HepG2 (cell line): ENCODE measurements around the gene MEX3A. TPM values are rescaled to one million over a fixed set of nuclear protein-coding genes. Genes with fewer than 3 reads are reported as not detected.

Experiments used
- EHMT2 ChIP-seq: fragments of 200-600 bp; sonication (generic); IDR thresholded peaks from 2 replicates; pipeline ENCODE4 v1.7.0; 2017; ENCODE audit warnings: antibody characterized with exemption, low read depth, low read length, borderline replicate concordance
- FOXO1 ChIP-seq: sonication (generic); formaldehyde crosslinking; IDR thresholded peaks from 2 replicates; pipeline ENCODE4 v1.4.0; 2020; ENCODE audit warnings: missing genetic modification reagents
- IKZF4 ChIP-seq: sonication (generic); formaldehyde crosslinking; IDR thresholded peaks from 2 replicates; pipeline ENCODE4 v1.5.1; 2020; ENCODE audit warnings: borderline replicate concordance, mild to moderate bottlenecking, low read depth, missing genetic modification reagents; ENCODE audit errors: not compliant biosample characterization
- KDM5A ChIP-seq: fragments of 200-600 bp; sonication (generic); IDR thresholded peaks from 2 replicates; pipeline ENCODE4 v1.7.0; 2018; ENCODE audit warnings: antibody characterized with exemption, mild to moderate bottlenecking, low read length, borderline replicate concordance
- NBN ChIP-seq: fragments of 450-650 bp; conservative IDR thresholded peaks from 2 replicates; pipeline ENCODE4 v1.6.1; 2017
- SALL1 ChIP-seq: sonication (generic); formaldehyde crosslinking; IDR thresholded peaks from 2 replicates; pipeline ENCODE4 v1.8.0; 2022; ENCODE audit warnings: mild to moderate bottlenecking, missing genetic modification reagents
- SMAD1 ChIP-seq: sonication (generic); formaldehyde crosslinking; IDR thresholded peaks from 2 replicates; pipeline ENCODE4 v1.4.0; 2020; ENCODE audit warnings: missing genetic modification reagents, low read depth, mild to moderate bottlenecking, borderline replicate concordance
- THYN1 ChIP-seq: sonication (generic); formaldehyde crosslinking; IDR thresholded peaks from 2 replicates; pipeline ENCODE4 v1.8.1; 2023; ENCODE audit warnings: low read depth, mild to moderate bottlenecking, moderate library complexity, missing genetic modification reagents, borderline replicate concordance
- ZFP36 ChIP-seq: fragments of 150-350 bp; IDR thresholded peaks from 2 replicates; pipeline ENCODE4 v1.6.1; 2018; ENCODE audit warnings: borderline replicate concordance, low read length, low read depth; ENCODE audit not compliant: partially characterized antibody
- ZFY ChIP-seq: sonication (generic); formaldehyde crosslinking; IDR thresholded peaks from 2 replicates; pipeline ENCODE4 v1.4.0; 2020; ENCODE audit warnings: missing genetic modification reagents
- ZNF263 ChIP-seq: sonication (generic); formaldehyde crosslinking; IDR thresholded peaks from 2 replicates; pipeline ENCODE4 v1.4.0; 2020; ENCODE audit warnings: missing genetic modification reagents
- ZNF337 ChIP-seq: sonication (generic); formaldehyde crosslinking; IDR thresholded peaks from 2 replicates; pipeline ENCODE4 v1.5.1; 2020; ENCODE audit warnings: missing genetic modification reagents, low read depth, mild to moderate bottlenecking, borderline replicate concordance
- ZNF441 ChIP-seq: sonication (generic); formaldehyde crosslinking; IDR thresholded peaks from 2 replicates; pipeline ENCODE4 v1.7.0; 2021; ENCODE audit warnings: missing genetic modification reagents, borderline replicate concordance
- ZNF460 ChIP-seq: sonication (generic); formaldehyde crosslinking; IDR thresholded peaks from 2 replicates; pipeline ENCODE4 v1.5.1; 2020; ENCODE audit warnings: missing genetic modification reagents, mild to moderate bottlenecking, borderline replicate concordance
- ZNF530 ChIP-seq: sonication (generic); formaldehyde crosslinking; IDR thresholded peaks from 2 replicates; pipeline ENCODE4 v1.5.0; 2020; ENCODE audit warnings: low read depth, mild to moderate bottlenecking, missing genetic modification reagents
- ZNF781 ChIP-seq: sonication (generic); formaldehyde crosslinking; IDR thresholded peaks from 2 replicates; pipeline ENCODE4 v1.5.1; 2020; ENCODE audit warnings: borderline replicate concordance, mild to moderate bottlenecking, missing genetic modification reagents; ENCODE audit errors: not compliant biosample characterization
- polyA plus RNA-seq, 8 experiments: library from polyadenylated mRNA; depleted of rRNA in 3 of 8; stranded (reverse) in 7 of 8; unstranded in 1 of 8; fragments of >200 nt; fragmentation: Illumina TruSeq in 4 of 8; extraction: Trizol in 4 of 8; gene quantifications; 2 replicates each; pipeline versions ENCODE4 v1.2.1 to v1.2.3, GENCODE V29; 2011 to 2016; ENCODE audit warnings: low read depth in 4 of 8, missing spikeins in 1 of 8, mixed read lengths in 1 of 8; ENCODE audit not compliant: insufficient read depth in 1 of 8
- total RNA-seq, 5 experiments: library from RNA; depleted of rRNA; stranded (reverse); fragments of >200 nt; fragmentation: Illumina TruSeq; extraction: Trizol; gene quantifications; 2 replicates each; pipeline ENCODE4 v1.2.3, GENCODE V29; 2016; ENCODE audit warnings: low read depth in 1 of 5
- TF ChIP-seq, protein P1 (sequence below): sonication (generic); formaldehyde crosslinking; IDR thresholded peaks from 2 replicates; pipeline ENCODE4 v1.4.0; 2020; ENCODE audit warnings: mild to moderate bottlenecking, missing genetic modification reagents
- TF ChIP-seq, protein P2 (sequence below): IDR thresholded peaks from 2 replicates; pipeline ENCODE4 v1.6.1; 2016; ENCODE audit warnings: low read depth, borderline replicate concordance
- TF ChIP-seq, protein P3 (sequence below): sonication (generic); formaldehyde crosslinking; IDR thresholded peaks from 2 replicates; pipeline ENCODE4 v1.5.1; 2020; ENCODE audit warnings: mild to moderate bottlenecking, missing genetic modification reagents, moderate library complexity
- TF ChIP-seq, protein P4 (sequence below): sonication (generic); formaldehyde crosslinking; IDR thresholded peaks from 2 replicates; pipeline ENCODE4 v1.4.0; 2020; ENCODE audit warnings: missing genetic modification reagents, borderline replicate concordance

MEX3A gene
- total and polyA plus RNA-seq, 2 of the 13 experiments (the other 11 are each of a cell fraction or from before 2014, with no cell fraction given) = 7.6 to 9.1 TPM

DNA sequence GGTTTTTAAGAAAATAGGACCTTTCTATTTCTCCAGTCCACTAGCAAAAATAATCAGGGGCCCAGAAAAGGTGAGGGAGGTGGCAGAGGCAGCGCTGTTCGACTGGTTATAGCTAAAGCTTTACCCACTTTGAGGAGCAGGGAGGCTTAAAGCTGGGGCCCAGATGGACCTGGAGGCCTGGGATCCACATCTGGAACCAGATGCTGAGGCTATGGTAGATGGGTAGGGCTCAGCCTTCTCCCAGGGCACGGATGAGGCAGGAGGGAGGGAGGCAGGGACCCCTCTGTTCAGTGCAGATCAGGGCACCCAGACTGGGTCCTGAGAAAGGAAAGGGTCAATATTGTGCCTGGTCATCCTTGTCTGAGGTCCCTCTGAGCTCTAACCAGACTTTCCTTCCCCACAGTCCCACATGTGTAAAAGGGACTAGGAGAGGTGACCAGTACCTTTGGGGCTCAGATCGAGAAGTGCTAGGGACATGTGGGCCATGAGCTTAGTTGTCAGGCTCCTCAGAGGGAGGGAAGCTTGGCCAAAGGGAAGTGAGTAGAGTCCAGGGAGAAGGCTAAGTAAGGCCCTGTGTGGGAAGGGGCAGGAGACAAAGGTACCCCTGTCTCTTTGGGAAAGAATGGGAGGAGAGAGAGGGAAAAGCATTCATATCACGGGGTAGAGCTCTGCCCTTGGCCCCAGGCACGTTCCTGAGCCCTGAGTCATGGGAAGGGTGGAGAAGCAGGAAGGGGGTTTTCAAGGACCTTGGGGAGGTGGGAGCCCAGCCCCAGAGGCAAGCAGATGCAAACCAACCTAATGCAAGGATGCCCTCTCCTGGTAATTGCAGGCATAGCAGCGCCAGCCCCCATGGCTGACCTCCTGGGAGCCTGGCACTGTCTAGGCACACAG is 47.7 kb upstream of the MEX3A start (continued):
- TF ChIP-seq, protein P1, sequence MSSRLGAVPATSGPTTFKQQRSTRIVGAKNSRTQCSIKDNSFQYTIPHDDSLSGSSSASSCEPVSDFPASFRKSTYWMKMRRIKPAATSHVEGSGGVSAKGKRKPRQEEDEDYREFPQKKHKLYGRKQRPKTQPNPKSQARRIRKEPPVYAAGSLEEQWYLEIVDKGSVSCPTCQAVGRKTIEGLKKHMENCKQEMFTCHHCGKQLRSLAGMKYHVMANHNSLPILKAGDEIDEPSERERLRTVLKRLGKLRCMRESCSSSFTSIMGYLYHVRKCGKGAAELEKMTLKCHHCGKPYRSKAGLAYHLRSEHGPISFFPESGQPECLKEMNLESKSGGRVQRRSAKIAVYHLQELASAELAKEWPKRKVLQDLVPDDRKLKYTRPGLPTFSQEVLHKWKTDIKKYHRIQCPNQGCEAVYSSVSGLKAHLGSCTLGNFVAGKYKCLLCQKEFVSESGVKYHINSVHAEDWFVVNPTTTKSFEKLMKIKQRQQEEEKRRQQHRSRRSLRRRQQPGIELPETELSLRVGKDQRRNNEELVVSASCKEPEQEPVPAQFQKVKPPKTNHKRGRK (CRISPR knock-in tag) = no peak
- no peak for TF ChIP-seq ZFP36
- TF ChIP-seq, protein P2, sequence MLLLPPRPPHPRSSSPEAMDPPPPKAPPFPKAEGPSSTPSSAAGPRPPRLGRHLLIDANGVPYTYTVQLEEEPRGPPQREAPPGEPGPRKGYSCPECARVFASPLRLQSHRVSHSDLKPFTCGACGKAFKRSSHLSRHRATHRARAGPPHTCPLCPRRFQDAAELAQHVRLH = peak; percentile 75; the same call in 1 of the 2 replicates
- no peak for TF ChIP-seq ZNF460
- TF ChIP-seq ZNF441 (CRISPR knock-in tag) = no peak
- no peak for TF ChIP-seq KDM5A
- peak; percentile 58; the same call in 1 of the 2 replicates for TF ChIP-seq FOXO1 (CRISPR knock-in tag)
- no peak for TF ChIP-seq THYN1 (CRISPR knock-in tag)
- no peak for TF ChIP-seq IKZF4 (CRISPR knock-in tag)
- TF ChIP-seq ZNF337 (CRISPR knock-in tag) = no peak
- peak; percentile 92 for TF ChIP-seq SALL1 (CRISPR knock-in tag)
- TF ChIP-seq, protein P3, sequence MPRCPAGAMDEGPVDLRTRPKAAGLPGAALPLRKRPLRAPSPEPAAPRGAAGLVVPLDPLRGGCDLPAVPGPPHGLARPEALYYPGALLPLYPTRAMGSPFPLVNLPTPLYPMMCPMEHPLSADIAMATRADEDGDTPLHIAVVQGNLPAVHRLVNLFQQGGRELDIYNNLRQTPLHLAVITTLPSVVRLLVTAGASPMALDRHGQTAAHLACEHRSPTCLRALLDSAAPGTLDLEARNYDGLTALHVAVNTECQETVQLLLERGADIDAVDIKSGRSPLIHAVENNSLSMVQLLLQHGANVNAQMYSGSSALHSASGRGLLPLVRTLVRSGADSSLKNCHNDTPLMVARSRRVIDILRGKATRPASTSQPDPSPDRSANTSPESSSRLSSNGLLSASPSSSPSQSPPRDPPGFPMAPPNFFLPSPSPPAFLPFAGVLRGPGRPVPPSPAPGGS (CRISPR knock-in tag) = no peak
- no peak for TF ChIP-seq ZNF263 (CRISPR knock-in tag)
- TF ChIP-seq, protein P4, sequence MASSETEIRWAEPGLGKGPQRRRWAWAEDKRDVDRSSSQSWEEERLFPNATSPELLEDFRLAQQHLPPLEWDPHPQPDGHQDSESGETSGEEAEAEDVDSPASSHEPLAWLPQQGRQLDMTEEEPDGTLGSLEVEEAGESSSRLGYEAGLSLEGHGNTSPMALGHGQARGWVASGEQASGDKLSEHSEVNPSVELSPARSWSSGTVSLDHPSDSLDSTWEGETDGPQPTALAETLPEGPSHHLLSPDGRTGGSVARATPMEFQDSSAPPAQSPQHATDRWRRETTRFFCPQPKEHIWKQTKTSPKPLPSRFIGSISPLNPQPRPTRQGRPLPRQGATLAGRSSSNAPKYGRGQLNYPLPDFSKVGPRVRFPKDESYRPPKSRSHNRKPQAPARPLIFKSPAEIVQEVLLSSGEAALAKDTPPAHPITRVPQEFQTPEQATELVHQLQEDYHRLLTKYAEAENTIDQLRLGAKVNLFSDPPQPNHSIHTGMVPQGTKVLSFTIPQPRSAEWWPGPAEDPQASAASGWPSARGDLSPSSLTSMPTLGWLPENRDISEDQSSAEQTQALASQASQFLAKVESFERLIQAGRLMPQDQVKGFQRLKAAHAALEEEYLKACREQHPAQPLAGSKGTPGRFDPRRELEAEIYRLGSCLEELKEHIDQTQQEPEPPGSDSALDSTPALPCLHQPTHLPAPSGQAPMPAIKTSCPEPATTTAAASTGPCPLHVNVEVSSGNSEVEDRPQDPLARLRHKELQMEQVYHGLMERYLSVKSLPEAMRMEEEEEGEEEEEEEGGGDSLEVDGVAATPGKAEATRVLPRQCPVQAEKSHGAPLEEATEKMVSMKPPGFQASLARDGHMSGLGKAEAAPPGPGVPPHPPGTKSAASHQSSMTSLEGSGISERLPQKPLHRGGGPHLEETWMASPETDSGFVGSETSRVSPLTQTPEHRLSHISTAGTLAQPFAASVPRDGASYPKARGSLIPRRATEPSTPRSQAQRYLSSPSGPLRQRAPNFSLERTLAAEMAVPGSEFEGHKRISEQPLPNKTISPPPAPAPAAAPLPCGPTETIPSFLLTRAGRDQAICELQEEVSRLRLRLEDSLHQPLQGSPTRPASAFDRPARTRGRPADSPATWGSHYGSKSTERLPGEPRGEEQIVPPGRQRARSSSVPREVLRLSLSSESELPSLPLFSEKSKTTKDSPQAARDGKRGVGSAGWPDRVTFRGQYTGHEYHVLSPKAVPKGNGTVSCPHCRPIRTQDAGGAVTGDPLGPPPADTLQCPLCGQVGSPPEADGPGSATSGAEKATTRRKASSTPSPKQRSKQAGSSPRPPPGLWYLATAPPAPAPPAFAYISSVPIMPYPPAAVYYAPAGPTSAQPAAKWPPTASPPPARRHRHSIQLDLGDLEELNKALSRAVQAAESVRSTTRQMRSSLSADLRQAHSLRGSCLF = no peak
- TF ChIP-seq ZNF781 (CRISPR knock-in tag) = peak; percentile 68
- no peak for TF ChIP-seq EHMT2
- TF ChIP-seq ZNF530 = no peak
- TF ChIP-seq NBN = no peak
- TF ChIP-seq SMAD1 = no peak
- TF ChIP-seq ZFY (CRISPR knock-in tag) = peak; percentile 44; the same call in 1 of the 2 replicates
